OCI-LY7 (cell line): Measurements from ENCODE around the gene SAE1. TPM values are rescaled to one million over a fixed set of nuclear protein-coding genes. Genes with fewer than 3 reads are reported as not detected.

Experiments used
- BruUV-seq: library from RNA; stranded (reverse); fragments of 400-500 nt; replicated peaks from 2 replicates; lab custom pipeline; 2021; lab: Mats Ljungman, UMichigan
- CTCF ChIA-PET: fragments of 300-600 bp; sonication (Branson Sonifier 250); formaldehyde crosslinking; loops from one replicate; lab custom pipeline; 2022; ENCODE audit warnings: antibody characterized with exemption; ENCODE audit not compliant: unreplicated experiment; lab: Charles Lee
- POLR2A ChIA-PET: fragments of 300-600 bp; sonication (Branson Sonifier 250); formaldehyde crosslinking; loops from one replicate; lab custom pipeline; 2022; ENCODE audit warnings: antibody characterized with exemption; lab: Charles Lee
- DNase-seq: peaks from one replicate; pipeline ENCODE4 v3.0.0-alpha.2; 2015; ENCODE audit warnings: low spot score
- H2AFZ ChIP-seq: fragments of 200-600 bp; sonication (generic), shearing (Covaris generic); 2 replicates; pipeline ENCODE4 v1.6.1; 2014; ENCODE audit warnings: mild to moderate bottlenecking, antibody characterized with exemption, low read length, moderate library complexity
- H3K27ac ChIP-seq: fragments of 200-600 bp; sonication (generic); 2 replicates; pipeline ENCODE4 v1.5.1; 2014; ENCODE audit warnings: mixed run types, low read depth, mild to moderate bottlenecking, moderate library complexity, low read length, inconsistent platforms; ENCODE audit not compliant: poor library complexity, severe bottlenecking
- H3K36me3 ChIP-seq: fragments of 200-600 bp; sonication (generic); 2 replicates; pipeline ENCODE4 v1.6.1; 2014; ENCODE audit warnings: mild to moderate bottlenecking, antibody characterized with exemption, low read length, moderate library complexity, mixed read lengths; ENCODE audit not compliant: insufficient read depth
- H3K4me1 ChIP-seq: fragments of 200-600 bp; sonication (generic); 2 replicates; pipeline ENCODE4 v1.5.1; 2014; ENCODE audit warnings: mild to moderate bottlenecking, low read length; ENCODE audit not compliant: insufficient read depth, poor library complexity, severe bottlenecking
- H3K4me2 ChIP-seq: fragments of 200-600 bp; sonication (generic); 2 replicates; pipeline ENCODE4 v1.6.1; 2014; ENCODE audit warnings: mild to moderate bottlenecking, low read length
- H3K4me3 ChIP-seq: fragments of 200-600 bp; sonication (generic); 2 replicates; pipeline ENCODE4 v1.5.1; 2014; ENCODE audit warnings: mild to moderate bottlenecking, low read depth, low read length; ENCODE audit not compliant: poor library complexity, severe bottlenecking
- H3K79me2 ChIP-seq: fragments of 200-600 bp; sonication (generic); 2 replicates; pipeline ENCODE4 v1.6.1; 2016; ENCODE audit warnings: low read depth, mild to moderate bottlenecking, low read length, moderate library complexity, mixed read lengths; ENCODE audit not compliant: insufficient read depth
- H3K9me2 ChIP-seq: fragments of 200-600 bp; sonication (generic); 2 replicates; pipeline ENCODE4 v1.6.1; 2016; ENCODE audit warnings: mild to moderate bottlenecking, low read length, mixed read lengths; ENCODE audit not compliant: insufficient read depth
- H3K9me3 ChIP-seq: fragments of 200-600 bp; sonication (generic); 2 replicates; pipeline ENCODE4 v1.6.1; 2014; ENCODE audit warnings: mild to moderate bottlenecking, mixed run types, low read length, mixed read lengths
- H4K20me1 ChIP-seq: fragments of 200-600 bp; sonication (generic); 2 replicates; pipeline ENCODE4 v1.6.1; 2014; ENCODE audit warnings: mild to moderate bottlenecking, antibody characterized with exemption, low read length, moderate library complexity, mixed read lengths; ENCODE audit not compliant: insufficient read depth
- EZH2phosphoT487 ChIP-seq: fragments of 200-600 bp; sonication (generic); IDR thresholded peaks from 2 replicates; pipeline ENCODE4 v1.6.1; 2018; ENCODE audit warnings: low read depth, borderline replicate concordance, mild to moderate bottlenecking, mixed run types, antibody characterized with exemption, low read length, moderate library complexity, mixed read lengths
- intact Hi-C: fragments of 100-400 bp; cut with micrococcal nuclease; formaldehyde crosslinking; loops from one replicate; pipeline ENCODE4 v1.10.0; 2022; ENCODE audit not compliant: unreplicated experiment
- total RNA-seq, 2 experiments: library from RNA; depleted of rRNA in 1 of 2; stranded (reverse); fragments of >200 nt in 1 of 2; shearing (Covaris generic) in 1 of 2; gene quantifications; 2 replicates each; pipeline ENCODE4 v1.2.3, GENCODE V29; 2014 to 2022
- TF ChIP-seq, protein P1 (sequence below): fragments of 200-600 bp; sonication (generic); conservative IDR thresholded peaks from 2 replicates; pipeline ENCODE4 v1.5.1; 2014; ENCODE audit warnings: mild to moderate bottlenecking, antibody characterized with exemption, low read length, moderate library complexity, mixed read lengths

SAE1 gene
- total RNA-seq, 2 experiments from 2014 or later, result 144 to 165 TPM

GRCh38 chr19:47094557-47095475, 35.8 kb upstream of the SAE1 start:
- H2AFZ ChIP-seq, result no peak overlapping the region
- ChIA-PET POLR2A (no interaction called here), CTCF (no interaction called here)
- no peaks in the 10 kb centered on the region for H3K9me2 ChIP-seq
- H3K9me3 ChIP-seq, result no peaks in the 10 kb centered on the region
- no peak overlapping the region for H3K27ac ChIP-seq
- no TSS peak for BruUV-seq
- intact Hi-C loops, result no loop called here
- no peak overlapping the region for H3K4me2 ChIP-seq
- peaks cover 89% of the 10 kb centered on the region for H3K36me3 ChIP-seq
- H4K20me1 ChIP-seq, result no peaks in the 10 kb centered on the region
- no peak overlapping the region for H3K4me3 ChIP-seq
- TF ChIP-seq, protein P1, sequence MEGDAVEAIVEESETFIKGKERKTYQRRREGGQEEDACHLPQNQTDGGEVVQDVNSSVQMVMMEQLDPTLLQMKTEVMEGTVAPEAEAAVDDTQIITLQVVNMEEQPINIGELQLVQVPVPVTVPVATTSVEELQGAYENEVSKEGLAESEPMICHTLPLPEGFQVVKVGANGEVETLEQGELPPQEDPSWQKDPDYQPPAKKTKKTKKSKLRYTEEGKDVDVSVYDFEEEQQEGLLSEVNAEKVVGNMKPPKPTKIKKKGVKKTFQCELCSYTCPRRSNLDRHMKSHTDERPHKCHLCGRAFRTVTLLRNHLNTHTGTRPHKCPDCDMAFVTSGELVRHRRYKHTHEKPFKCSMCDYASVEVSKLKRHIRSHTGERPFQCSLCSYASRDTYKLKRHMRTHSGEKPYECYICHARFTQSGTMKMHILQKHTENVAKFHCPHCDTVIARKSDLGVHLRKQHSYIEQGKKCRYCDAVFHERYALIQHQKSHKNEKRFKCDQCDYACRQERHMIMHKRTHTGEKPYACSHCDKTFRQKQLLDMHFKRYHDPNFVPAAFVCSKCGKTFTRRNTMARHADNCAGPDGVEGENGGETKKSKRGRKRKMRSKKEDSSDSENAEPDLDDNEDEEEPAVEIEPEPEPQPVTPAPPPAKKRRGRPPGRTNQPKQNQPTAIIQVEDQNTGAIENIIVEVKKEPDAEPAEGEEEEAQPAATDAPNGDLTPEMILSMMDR, result no peak
- TF ChIP-seq EZH2phosphoT487, result no peak
- peaks cover 50% of the 10 kb centered on the region for H3K79me2 ChIP-seq
- no peak for DNase-seq
- H3K4me1 ChIP-seq, result no peaks in the 10 kb centered on the region

- TF ChIP-seq, protein P1, result no peak
- TF ChIP-seq EZH2phosphoT487, result no peak
- CTCF ChIA-PET, result no interaction called here
- H3K27ac ChIP-seq, result no peak overlapping the region
These were observed 35.0 kb upstream of the SAE1 start for GRCh38 chr19:47095476-47096099.

More at GRCh38 chr19:47095476-47096099, 35.0 kb upstream of the SAE1 start:
- peaks cover 89% of the 10 kb centered on the region for H3K36me3 ChIP-seq
- no peak overlapping the region for H3K4me2 ChIP-seq
- no peaks in the 10 kb centered on the region for H3K9me2 ChIP-seq
- H3K4me3 ChIP-seq, result no peak overlapping the region
- DNase-seq, result no peak
- POLR2A ChIA-PET, result no interaction called here
- no peaks in the 10 kb centered on the region for H3K9me3 ChIP-seq
- intact Hi-C loops, result no loop called here
- peaks cover 58% of the 10 kb centered on the region for H3K79me2 ChIP-seq
- no peaks in the 10 kb centered on the region for H4K20me1 ChIP-seq
- H3K4me1 ChIP-seq, result no peaks in the 10 kb centered on the region
- no peak overlapping the region for H2AFZ ChIP-seq
- BruUV-seq, result no TSS peak
